ENCODE data around the gene RAB8A. TPM values are rescaled to one million over a fixed set of nuclear protein-coding genes. Genes with fewer than 3 reads are reported as not detected.
A peak's percentile ranks its signal among the peaks of the same experiment; 100 is the strongest.

RAB8A gene
- total RNA-seq, 1 donor = 99.9 TPM

- TF ChIP-seq CTCF (IDR thresholded peaks at IDR 0.05; ENCODE audit: insufficient read depth, low read length) = no peak
- DNase-seq (ENCODE audit: low read depth) = no peak
- H3K4me3 ChIP-seq (ENCODE audit: low read depth, low read length) = peak overlapping the region; percentile 63
Measured at GRCh38 chr19:16068696-16069259, 42.9 kb upstream of the RAB8A start.

- no peak for TF ChIP-seq CTCF (IDR thresholded peaks at IDR 0.05; ENCODE audit: insufficient read depth, low read length)
- no peak for DNase-seq (ENCODE audit: low read depth)
- H3K4me3 ChIP-seq (ENCODE audit: low read depth, low read length) = no peak overlapping the region
Measured at GRCh38 chr19:16069813-16070365, 41.8 kb upstream of the RAB8A start.

- no peak overlapping the region for H3K4me3 ChIP-seq (ENCODE audit: low read depth, low read length)
- no peak for DNase-seq (ENCODE audit: low read depth)
- no peak for TF ChIP-seq CTCF (IDR thresholded peaks at IDR 0.05; ENCODE audit: insufficient read depth, low read length)
Measured at GRCh38 chr19:16070366-16070990, 41.2 kb upstream of the RAB8A start.

- no peak overlapping the region for H3K4me3 ChIP-seq (ENCODE audit: low read depth, low read length)
- TF ChIP-seq CTCF (IDR thresholded peaks at IDR 0.05; ENCODE audit: insufficient read depth, low read length) = no peak
- DNase-seq (ENCODE audit: low read depth) = no peak
Measured at GRCh38 chr19:16071072-16071691, 40.5 kb upstream of the RAB8A start.

GRCh38 chr19:16073481-16073880 is 38.2 kb upstream of the RAB8A start:
- no peak overlapping the region for H3K4me3 ChIP-seq (ENCODE audit: low read depth, low read length)
- no peak for TF ChIP-seq CTCF (IDR thresholded peaks at IDR 0.05; ENCODE audit: insufficient read depth, low read length)

GRCh38 chr19:16073988-16074387 is 37.7 kb upstream of the RAB8A start:
- peak; percentile 60 for DNase-seq (ENCODE audit: low read depth)
- no peak for TF ChIP-seq CTCF (IDR thresholded peaks at IDR 0.05; ENCODE audit: insufficient read depth, low read length)

More at GRCh38 chr19:16073481-16073880, 38.2 kb upstream of the RAB8A start:
- no peak for DNase-seq (ENCODE audit: low read depth)

More at GRCh38 chr19:16073988-16074387, 37.7 kb upstream of the RAB8A start:
- H3K4me3 ChIP-seq (ENCODE audit: low read depth, low read length) = no peak overlapping the region
